Heart left ventricle (tissue), 16 donors: ENCODE results near the gene LRRTM4. TPM values are rescaled to one million over a fixed set of nuclear protein-coding genes. Genes with fewer than 3 reads are reported as not detected.

ENCODE experiments used
- ATAC-seq, 4 donors: fragments of 200-7000 bp; cut with Tn5 transposase; one replicate each; pipeline ENCODE4 v1.9.1; 2020 to 2022; ENCODE audit warnings: moderate library complexity in 4 of 4, mild to moderate bottlenecking in 3 of 4, moderate number of reproducible peaks in 1 of 4
- DNase-seq, 5 donors: peaks; one replicate each; pipeline ENCODE4 v3.0.0-alpha.2; 2020
- H3K27ac ChIP-seq, 12 donors: fragments of 200-600 bp; sonication (generic) in 4 of 12; one replicate each; pipeline versions ENCODE4 v1.5.0 to v1.8.0; 2016 to 2022; ENCODE audit warnings: mild to moderate bottlenecking in 2 of 12
- H3K27me3 ChIP-seq, 9 donors: fragments of 200-600 bp; sonication (generic) in 2 of 9; one replicate each; pipeline versions ENCODE4 v1.5.1 to v1.8.0; 2016 to 2022; ENCODE audit warnings: mild to moderate bottlenecking in 3 of 9
- H3K36me3 ChIP-seq, 9 donors: fragments of 200-600 bp; sonication (generic) in 2 of 9; one replicate each; pipeline versions ENCODE4 v1.5.0 to v1.8.0; 2018 to 2022; ENCODE audit warnings: mild to moderate bottlenecking in 2 of 9
- H3K4me1 ChIP-seq, 12 donors: fragments of 200-600 bp; sonication (generic) in 4 of 12; one replicate each; pipeline versions ENCODE4 v1.5.0 to v1.8.0; 2016 to 2022; ENCODE audit warnings: mild to moderate bottlenecking in 3 of 12
- H3K4me3 ChIP-seq, 12 donors: fragments of 200-600 bp; sonication (generic) in 4 of 12; one replicate each; pipeline versions ENCODE4 v1.5.0 to v1.8.0; 2017 to 2022; ENCODE audit warnings: mild to moderate bottlenecking in 9 of 12, moderate library complexity in 4 of 12
- H3K9me3 ChIP-seq, 12 donors: fragments of 200-600 bp; sonication (generic) in 4 of 12; one replicate each; pipeline versions ENCODE4 v1.5.0 to v1.8.0; 2016 to 2022; ENCODE audit warnings: mild to moderate bottlenecking in 1 of 12
- POLR2A ChIP-seq, 2 donors: fragments of 450-650 bp; IDR thresholded peaks; one replicate each; pipeline ENCODE4 v1.6.1; 2017; ENCODE audit warnings: antibody characterized with exemption in 2 of 2, mild to moderate bottlenecking in 2 of 2, moderate library complexity in 2 of 2
- WGBS, 4 donors: extraction: QIAGEN DNeasy Blood & Tissue Kit in 2 of 4; methylation state at CpG; one replicate each; pipeline versions ENCODE4 v1.1.5 to v1.1.7; 2013 to 2018; 5-methylcytosine and 5-hydroxymethylcytosine counted together
- intact Hi-C, 10 donors: fragments of 100-400 bp; cut with DNase I; formaldehyde crosslinking; loops; one replicate each; pipeline versions ENCODE4 v1.11.1 to v1.14.2; 2022
- polyA plus RNA-seq, 2 donors: library from polyadenylated mRNA; stranded (reverse); fragments of 200-250 nt; gene quantifications; one replicate each; pipeline ENCODE4 v1.2.3, GENCODE V29; 2013
- total RNA-seq, 9 donors: library from RNA; depleted of rRNA in 2 of 9; stranded (reverse); fragments of >200 nt in 2 of 9; fragmentation: NEBNext Ultra II Directional in 3 of 9; extraction: Animal tissue kit (Norgen Biotek cat#: 25700) in 3 of 9; gene quantifications; one replicate each; pipeline versions ENCODE4 v1.1.0 to v1.2.4, GENCODE V29; 2016 to 2023
- TF ChIP-seq, protein P1 (sequence below), 12 donors: fragments of 200-600 bp; sonication (generic) in 4 of 12; IDR thresholded peaks; one replicate each; pipeline versions ENCODE4 v1.5.0 to v1.8.0; 2018 to 2022; ENCODE audit warnings: antibody characterized with exemption in 12 of 12, mild to moderate bottlenecking in 5 of 12
- donor health status: ischemic (EF 13 %, LVEDD 7.1; RV severe dilation, severe dysfunction).
- donor health status: healthy with polysubstance abuse.
- donor health status: DM: no; HTN: yes; CAD: no.
- donor health status: DM: no; HTN: no; CAD: no.
- donor health status: ischemic (EF 25% LVEDD 6.9; RV normal size, moderate dysfunction).
- donor health status: ischemic (EF 25% LVEDD 5.7; RV mildly dilated, moderate dysfunction).
- donor health status: healthy.
- donor health status: DM: yes; HTN: yes; CAD: no.
- donor health status: ischemic (EF 35%, LVEDD 5.7; RV mildly dilated, moderate dysfunction).
- donor health status: nonischemic (EF 11% LVEDD 7.7; RV severe dilation, severe dysfunction).
- donor health status: DM: yes; HTN: yes; CAD: no.
- donor health status: PGD.
- donor health status: ischemic (EF 29% LVEDD 5.4; RV normal size, mild dysfunction).
- donor health status: nonischemic (EF 23%, LVEDD 6.1; RV moderate dilation, normal function).

The LRRTM4 gene
- total and polyA plus RNA-seq, 11 donors: 0.15 to 1.3 (median 0.50) TPM; not detected in 1

DNA sequence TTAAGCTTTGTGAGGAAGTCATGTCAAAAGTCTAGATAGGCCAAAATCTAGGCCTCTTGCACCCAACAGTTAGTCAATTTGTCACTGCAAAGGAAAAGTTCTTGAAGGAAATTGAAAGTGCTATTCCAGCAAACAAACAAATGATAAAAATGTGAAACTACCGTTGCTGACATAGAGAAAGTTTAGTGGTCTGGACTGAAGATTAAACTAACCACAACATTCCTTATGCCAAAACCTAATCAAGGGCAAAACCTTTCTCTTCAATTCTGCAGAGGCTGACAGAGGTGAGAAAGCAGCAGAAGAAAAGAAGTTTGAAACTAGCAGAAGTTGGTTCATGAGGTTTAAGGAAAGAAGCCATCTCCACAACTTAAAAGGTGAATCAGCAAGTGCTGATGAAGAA, 44.0 kb upstream of the LRRTM4 start:
- Histone ChIP-seq H3K4me3 (no peak overlapping the region), H3K36me3 (no peaks in the 10 kb centered on the region), H3K27me3 (no peaks in the 10 kb centered on the region), H3K9me3 (no peaks in the 10 kb centered on the region), H3K27ac (no peak overlapping the region), H3K4me1 (no peaks in the 10 kb centered on the region)
- DNase-seq: no peak
- WGBS, 4 donors: 41 to 51% (median 49%) methylated on average over 1 of the region's 1 CpG
- intact Hi-C loops: loop anchor here in 1 of 10 donors (10.0 kb wide), 1 partner anchor 1099 kb away; no protein-coding TSS in a partner anchor
- ATAC-seq: no peak
- TF ChIP-seq POLR2A (IDR thresholded peaks at IDR 0.05): no peak
- TF ChIP-seq, protein P1, sequence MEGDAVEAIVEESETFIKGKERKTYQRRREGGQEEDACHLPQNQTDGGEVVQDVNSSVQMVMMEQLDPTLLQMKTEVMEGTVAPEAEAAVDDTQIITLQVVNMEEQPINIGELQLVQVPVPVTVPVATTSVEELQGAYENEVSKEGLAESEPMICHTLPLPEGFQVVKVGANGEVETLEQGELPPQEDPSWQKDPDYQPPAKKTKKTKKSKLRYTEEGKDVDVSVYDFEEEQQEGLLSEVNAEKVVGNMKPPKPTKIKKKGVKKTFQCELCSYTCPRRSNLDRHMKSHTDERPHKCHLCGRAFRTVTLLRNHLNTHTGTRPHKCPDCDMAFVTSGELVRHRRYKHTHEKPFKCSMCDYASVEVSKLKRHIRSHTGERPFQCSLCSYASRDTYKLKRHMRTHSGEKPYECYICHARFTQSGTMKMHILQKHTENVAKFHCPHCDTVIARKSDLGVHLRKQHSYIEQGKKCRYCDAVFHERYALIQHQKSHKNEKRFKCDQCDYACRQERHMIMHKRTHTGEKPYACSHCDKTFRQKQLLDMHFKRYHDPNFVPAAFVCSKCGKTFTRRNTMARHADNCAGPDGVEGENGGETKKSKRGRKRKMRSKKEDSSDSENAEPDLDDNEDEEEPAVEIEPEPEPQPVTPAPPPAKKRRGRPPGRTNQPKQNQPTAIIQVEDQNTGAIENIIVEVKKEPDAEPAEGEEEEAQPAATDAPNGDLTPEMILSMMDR (IDR thresholded peaks at IDR 0.05): no peak

DNA sequence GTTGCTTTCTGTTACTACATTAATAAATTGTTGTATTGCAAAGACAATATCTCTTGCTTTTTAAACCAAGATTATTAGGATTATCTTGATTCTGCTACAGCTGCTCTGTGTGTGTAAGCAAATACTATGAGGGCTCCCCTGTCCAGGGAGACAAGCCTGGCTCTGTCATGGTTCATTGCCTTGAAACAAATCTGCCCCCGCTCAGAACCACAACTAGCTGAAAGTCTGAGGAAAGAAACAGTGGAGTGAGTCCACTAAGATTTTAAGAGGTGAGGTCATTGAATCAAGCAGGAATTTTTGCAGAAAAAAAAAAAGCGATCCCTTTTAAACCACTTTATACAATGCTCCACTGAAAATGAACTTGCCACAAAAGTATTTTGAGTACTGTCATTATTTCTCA, 30.8 kb upstream of the LRRTM4 start:
- intact Hi-C loops: no loop called here
- no peak overlapping the region for H3K27ac ChIP-seq
- H3K27me3 ChIP-seq: no peaks in the 10 kb centered on the region
- ATAC-seq (no peak), DNase-seq (no peak)
- H3K4me3 ChIP-seq: no peak overlapping the region
- no peak for TF ChIP-seq POLR2A (IDR thresholded peaks at IDR 0.05)
- TF ChIP-seq, protein P1 (IDR thresholded peaks at IDR 0.05): no peak
- peaks cover 0 to 8% (median 0%) of the 10 kb centered on the region in 12 donors for H3K9me3 ChIP-seq
- no peaks in the 10 kb centered on the region for H3K4me1 ChIP-seq
- no peaks in the 10 kb centered on the region for H3K36me3 ChIP-seq
- WGBS, 4 donors: 77 to 89% (median 84%) methylated on average over 2 of the region's 2 CpGs

DNA sequence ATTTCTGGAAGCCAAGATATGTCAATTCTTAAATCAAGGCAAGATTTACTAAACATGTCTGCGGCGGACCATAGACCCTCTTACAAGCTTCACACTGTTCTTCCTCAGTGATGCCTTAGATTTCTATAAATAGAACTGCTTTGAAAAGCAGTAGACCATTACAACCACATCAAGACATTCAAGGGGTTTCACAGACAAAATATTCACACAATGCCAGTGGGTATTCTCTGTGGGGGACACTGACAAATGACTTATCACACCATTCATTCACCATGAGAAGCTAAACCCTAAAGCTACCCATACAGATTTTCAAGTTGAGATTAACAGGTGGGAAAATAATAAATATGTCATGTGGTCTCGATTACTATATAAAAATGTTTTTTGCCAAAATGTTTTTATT, 15.9 kb upstream of the LRRTM4 start:
- Histone ChIP-seq H3K36me3 (no peaks in the 10 kb centered on the region), H3K27ac (no peak overlapping the region), H3K9me3 (peaks cover 0 to 8% (median 0%) of the 10 kb centered on the region in 12 donors), H3K4me1 (no peaks in the 10 kb centered on the region), H3K4me3 (no peak overlapping the region), H3K27me3 (no peaks in the 10 kb centered on the region)
- ATAC-seq (no peak), DNase-seq (no peak)
- intact Hi-C loops: no loop called here
- TF ChIP-seq POLR2A (IDR thresholded peaks at IDR 0.05): no peak
- TF ChIP-seq, protein P1 (IDR thresholded peaks at IDR 0.05): no peak
- WGBS, 4 donors: 78 to 88% (median 85%) methylated on average over 3 of the region's 3 CpGs

DNA sequence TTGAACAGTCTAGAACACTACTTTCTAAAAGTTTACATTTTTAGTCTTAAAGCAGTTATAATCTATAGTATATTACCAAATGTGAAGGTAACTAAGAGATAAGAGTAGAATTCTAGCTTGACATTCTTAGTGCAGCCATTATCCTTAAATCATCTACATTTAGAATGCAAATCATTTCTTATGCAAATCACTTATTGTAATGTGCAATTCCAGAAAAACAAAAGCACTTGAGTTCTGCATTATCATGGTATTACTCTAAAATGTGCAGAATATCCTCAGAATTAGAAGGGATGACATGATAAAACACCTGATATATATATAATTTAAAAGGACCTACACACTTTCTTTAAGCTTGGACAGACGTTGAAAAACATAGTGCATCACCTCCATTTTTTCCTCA, 712 bp upstream of the LRRTM4 start:
- intact Hi-C loops: loop anchor here in 6 of 10 donors (5.0 to 10.0 kb wide), 4 partner anchors 88 to 571 kb away; no protein-coding TSS in a partner anchor
- Histone ChIP-seq H3K9me3 (no peaks in the 10 kb centered on the region), H3K27ac (no peak overlapping the region), H3K36me3 (no peaks in the 10 kb centered on the region), H3K4me3 (no peak overlapping the region), H3K27me3 (peaks cover 0 to 5% (median 0%) of the 10 kb centered on the region in 9 donors), H3K4me1 (no peaks in the 10 kb centered on the region)
- TF ChIP-seq POLR2A (IDR thresholded peaks at IDR 0.05): no peak
- TF ChIP-seq, protein P1 (IDR thresholded peaks at IDR 0.05): no peak
- WGBS, 4 donors: 70 to 83% (median 75%) methylated on average over 1 of the region's 1 CpG
- no peak for ATAC-seq
- no peak for DNase-seq
